ENCODE data around the gene C16orf74. TPM values are rescaled to one million over a fixed set of nuclear protein-coding genes. Genes with fewer than 3 reads are reported as not detected.

The C16orf74 gene
- total RNA-seq, 2 donors from 2014 or later = 4.6 to 7.2 TPM

- H3K9me3 ChIP-seq (ENCODE audit: control insufficient read depth, low read length, poor library complexity, severe bottlenecking) = no peaks in the 10 kb centered on the region
- peaks cover 7% of the 10 kb centered on the region for H3K4me1 Mint-ChIP-seq
- ATAC-seq = no peak
- H3K27me3 Mint-ChIP-seq = peaks cover 17% of the 10 kb centered on the region
- no peaks in the 10 kb centered on the region for H3K36me3 Mint-ChIP-seq (ENCODE audit: low read depth)
- H3K27ac Mint-ChIP-seq = no peak overlapping the region
- DNase-seq = no peak
- H3K4me3 Mint-ChIP-seq = no peak overlapping the region
These were observed 34.7 kb downstream of the C16orf74 start for GRCh38 chr16:85716022-85716679.

GRCh38 chr16:85715169-85716021 is 35.5 kb downstream of the C16orf74 start:
- no peak overlapping the region for H3K4me3 Mint-ChIP-seq
- ATAC-seq (no peak), DNase-seq (no peak)
- no peaks in the 10 kb centered on the region for H3K9me3 ChIP-seq (ENCODE audit: control insufficient read depth, low read length, poor library complexity, severe bottlenecking)
- H3K4me1 Mint-ChIP-seq = peaks cover 4% of the 10 kb centered on the region
- no peaks in the 10 kb centered on the region for H3K36me3 Mint-ChIP-seq (ENCODE audit: low read depth)
- H3K27ac Mint-ChIP-seq = no peak overlapping the region
- peaks cover 17% of the 10 kb centered on the region for H3K27me3 Mint-ChIP-seq

DNA sequence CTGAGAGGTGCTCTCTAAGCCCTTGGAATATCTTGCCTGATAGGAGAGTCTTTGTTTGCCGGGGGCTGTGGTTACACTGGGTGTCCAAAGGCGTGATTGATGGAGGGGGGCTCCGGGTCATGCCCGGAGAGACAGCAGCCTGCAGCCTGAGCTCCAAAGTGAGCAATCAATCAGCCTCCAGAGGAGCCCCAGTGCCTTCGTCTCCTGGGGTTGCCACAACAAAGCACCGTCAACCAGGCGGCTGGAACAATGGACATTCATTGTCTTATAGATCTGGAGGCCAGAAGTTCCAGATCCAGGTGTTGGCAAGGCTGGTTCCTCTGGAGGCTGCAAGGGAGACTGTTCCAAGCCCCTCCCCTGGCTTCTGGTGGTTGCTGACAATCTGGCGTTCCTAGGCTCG is 38.1 kb downstream of the C16orf74 start:
- peaks cover 4% of the 10 kb centered on the region for H3K4me1 Mint-ChIP-seq
- H3K4me3 Mint-ChIP-seq = no peak overlapping the region
- no peak overlapping the region for H3K27ac Mint-ChIP-seq
- no peaks in the 10 kb centered on the region for H3K36me3 Mint-ChIP-seq (ENCODE audit: low read depth)
- no peaks in the 10 kb centered on the region for H3K9me3 ChIP-seq (ENCODE audit: control insufficient read depth, low read length, poor library complexity, severe bottlenecking)
- DNase-seq (no peak), ATAC-seq (no peak)
- peaks cover 5% of the 10 kb centered on the region for H3K27me3 Mint-ChIP-seq

- DNase-seq = no peak
- no peaks in the 10 kb centered on the region for H3K36me3 Mint-ChIP-seq (ENCODE audit: low read depth)
These were observed 38.8 kb downstream of the C16orf74 start for GRCh38 chr16:85711982-85712587.

DNA sequence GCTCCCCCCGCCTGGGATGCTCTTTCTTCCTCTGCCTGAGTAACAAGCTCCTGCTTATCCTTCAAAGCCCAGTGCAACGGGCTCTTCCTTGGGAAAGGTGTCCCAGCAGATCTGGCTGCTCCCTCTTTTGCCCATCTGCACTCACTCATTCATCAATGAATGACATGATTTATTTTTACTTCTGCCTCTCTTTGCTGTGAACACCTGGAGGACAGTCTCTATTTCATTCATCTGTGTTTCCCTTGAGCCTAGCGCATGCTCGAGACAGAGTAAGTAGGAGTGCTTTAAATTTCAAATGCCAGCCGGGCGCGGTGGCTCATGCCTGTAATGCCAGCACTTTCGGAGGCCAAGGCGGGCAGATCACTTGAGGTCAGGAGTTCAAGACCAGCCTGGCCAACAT is 40.2 kb downstream of the C16orf74 start:
- ATAC-seq = no peak
- no peaks in the 10 kb centered on the region for H3K36me3 Mint-ChIP-seq (ENCODE audit: low read depth)
- DNase-seq = no peak
- H3K4me3 Mint-ChIP-seq = no peak overlapping the region
- no peaks in the 10 kb centered on the region for H3K9me3 ChIP-seq (ENCODE audit: control insufficient read depth, low read length, poor library complexity, severe bottlenecking)
- no peak overlapping the region for H3K27ac Mint-ChIP-seq
- peaks cover 5% of the 10 kb centered on the region for H3K27me3 Mint-ChIP-seq
- peaks cover 2% of the 10 kb centered on the region for H3K4me1 Mint-ChIP-seq

More at GRCh38 chr16:85711982-85712587, 38.8 kb downstream of the C16orf74 start:
- no peaks in the 10 kb centered on the region for H3K9me3 ChIP-seq (ENCODE audit: control insufficient read depth, low read length, poor library complexity, severe bottlenecking)
- no peak for ATAC-seq
- H3K27me3 Mint-ChIP-seq = peaks cover 5% of the 10 kb centered on the region
- H3K4me3 Mint-ChIP-seq = no peak overlapping the region
- H3K4me1 Mint-ChIP-seq = peaks cover 4% of the 10 kb centered on the region
- no peak overlapping the region for H3K27ac Mint-ChIP-seq

- Mint-ChIP-seq H3K27me3 (peaks cover 5% of the 10 kb centered on the region), H3K4me1 (no peaks in the 10 kb centered on the region), H3K27ac (no peak overlapping the region), H3K4me3 (no peak overlapping the region), H3K36me3 (ENCODE audit: low read depth) (no peaks in the 10 kb centered on the region)
- ATAC-seq (no peak), DNase-seq (no peak)
- no peaks in the 10 kb centered on the region for H3K9me3 ChIP-seq (ENCODE audit: control insufficient read depth, low read length, poor library complexity, severe bottlenecking)
These were observed 40.9 kb downstream of the C16orf74 start for GRCh38 chr16:85709766-85710585.

DNA sequence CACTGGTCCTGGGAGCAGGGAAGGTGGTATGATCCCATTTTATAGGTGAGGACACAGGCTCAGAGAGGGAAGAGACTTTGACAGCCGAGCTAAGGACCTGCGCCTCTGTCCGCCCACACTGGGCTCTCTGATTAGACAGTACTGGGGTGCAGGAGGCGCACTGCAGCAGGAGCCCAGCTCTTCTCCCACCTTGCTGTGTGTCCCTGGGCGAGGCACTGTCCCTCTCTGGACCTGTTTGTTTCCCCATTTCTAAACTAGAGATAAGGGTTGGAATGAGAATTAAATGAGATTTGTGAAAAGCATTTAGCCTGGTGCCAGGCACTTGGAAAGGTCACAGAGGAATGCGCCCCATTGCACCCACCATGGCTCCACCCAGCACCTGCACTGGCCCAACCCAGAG is 42.6 kb downstream of the C16orf74 start:
- ATAC-seq = no peak
- Mint-ChIP-seq H3K27me3 (peaks cover 5% of the 10 kb centered on the region), H3K27ac (no peak overlapping the region)

DNA sequence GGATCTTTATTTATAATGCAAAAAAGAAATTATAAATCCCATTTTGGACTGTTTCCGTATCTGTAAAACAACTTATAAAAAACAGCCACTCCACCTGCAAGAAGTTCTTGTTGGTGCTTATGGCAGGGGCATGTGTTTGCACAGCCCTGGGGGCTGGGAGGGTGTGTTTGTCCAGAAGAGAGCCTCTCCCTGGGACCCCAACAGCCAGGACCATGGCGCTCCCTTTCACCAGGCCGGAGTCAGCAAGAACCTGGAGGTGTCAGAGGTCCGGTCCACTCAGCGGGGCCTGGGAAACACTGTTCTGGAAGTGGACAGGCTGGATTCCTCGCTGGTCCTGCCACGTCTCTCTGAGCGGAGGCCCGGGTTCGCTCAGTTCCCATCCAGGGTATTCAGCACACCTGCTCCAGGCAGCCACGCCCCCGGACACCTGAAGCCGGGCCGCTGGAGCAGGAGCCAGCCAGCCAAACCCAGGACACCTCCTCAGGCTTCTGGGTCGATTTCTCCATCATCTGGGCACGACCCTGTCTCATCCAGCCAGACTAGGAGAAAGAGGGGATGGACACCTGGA is 43.3 kb downstream of the C16orf74 start:
- no peaks in the 10 kb centered on the region for H3K4me1 Mint-ChIP-seq
- H3K9me3 ChIP-seq (ENCODE audit: control insufficient read depth, low read length, poor library complexity, severe bottlenecking) = no peaks in the 10 kb centered on the region
- no peak overlapping the region for H3K27ac Mint-ChIP-seq
- peaks cover 1% of the 10 kb centered on the region for H3K27me3 Mint-ChIP-seq
- ATAC-seq (no peak), DNase-seq (no peak)
- H3K4me3 Mint-ChIP-seq = no peak overlapping the region
- no peaks in the 10 kb centered on the region for H3K36me3 Mint-ChIP-seq (ENCODE audit: low read depth)

More for the DNA sequence above, 42.6 kb downstream of the C16orf74 start:
- DNase-seq = no peak
- H3K4me3 Mint-ChIP-seq = no peak overlapping the region
- no peaks in the 10 kb centered on the region for H3K36me3 Mint-ChIP-seq (ENCODE audit: low read depth)
- H3K4me1 Mint-ChIP-seq = no peaks in the 10 kb centered on the region
- no peaks in the 10 kb centered on the region for H3K9me3 ChIP-seq (ENCODE audit: control insufficient read depth, low read length, poor library complexity, severe bottlenecking)

DNA sequence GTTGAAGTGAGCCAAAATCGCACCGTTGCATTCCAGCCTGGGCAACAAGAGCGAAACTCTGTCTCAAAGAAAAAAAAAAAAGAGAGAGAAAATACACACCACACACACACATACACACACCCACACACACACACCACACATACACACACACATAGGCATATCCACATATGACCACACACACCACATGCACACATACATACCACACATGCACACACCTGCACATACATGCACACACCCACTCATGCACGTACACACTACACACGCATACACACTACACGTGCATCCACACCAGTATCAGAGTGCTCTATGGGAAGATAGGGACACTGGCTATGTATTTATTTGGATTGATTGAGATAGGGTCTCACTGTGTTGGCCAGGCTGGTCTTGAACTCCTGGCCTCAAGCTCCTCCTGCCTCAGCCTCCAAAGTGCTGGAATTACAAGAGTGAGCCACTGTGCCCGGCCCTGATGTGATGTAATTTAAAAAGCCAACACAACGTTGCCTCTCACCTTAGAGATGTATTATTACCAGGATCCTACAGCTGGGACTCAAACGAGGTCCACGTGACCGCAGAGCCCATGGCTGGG is 44.4 kb downstream of the C16orf74 start:
- no peak overlapping the region for H3K27ac Mint-ChIP-seq
- no peaks in the 10 kb centered on the region for H3K9me3 ChIP-seq (ENCODE audit: control insufficient read depth, low read length, poor library complexity, severe bottlenecking)
- H3K27me3 Mint-ChIP-seq = no peaks in the 10 kb centered on the region
- no peak for DNase-seq
- no peaks in the 10 kb centered on the region for H3K4me1 Mint-ChIP-seq
- H3K4me3 Mint-ChIP-seq = no peak overlapping the region
- no peak for ATAC-seq
- no peaks in the 10 kb centered on the region for H3K36me3 Mint-ChIP-seq (ENCODE audit: low read depth)

DNA sequence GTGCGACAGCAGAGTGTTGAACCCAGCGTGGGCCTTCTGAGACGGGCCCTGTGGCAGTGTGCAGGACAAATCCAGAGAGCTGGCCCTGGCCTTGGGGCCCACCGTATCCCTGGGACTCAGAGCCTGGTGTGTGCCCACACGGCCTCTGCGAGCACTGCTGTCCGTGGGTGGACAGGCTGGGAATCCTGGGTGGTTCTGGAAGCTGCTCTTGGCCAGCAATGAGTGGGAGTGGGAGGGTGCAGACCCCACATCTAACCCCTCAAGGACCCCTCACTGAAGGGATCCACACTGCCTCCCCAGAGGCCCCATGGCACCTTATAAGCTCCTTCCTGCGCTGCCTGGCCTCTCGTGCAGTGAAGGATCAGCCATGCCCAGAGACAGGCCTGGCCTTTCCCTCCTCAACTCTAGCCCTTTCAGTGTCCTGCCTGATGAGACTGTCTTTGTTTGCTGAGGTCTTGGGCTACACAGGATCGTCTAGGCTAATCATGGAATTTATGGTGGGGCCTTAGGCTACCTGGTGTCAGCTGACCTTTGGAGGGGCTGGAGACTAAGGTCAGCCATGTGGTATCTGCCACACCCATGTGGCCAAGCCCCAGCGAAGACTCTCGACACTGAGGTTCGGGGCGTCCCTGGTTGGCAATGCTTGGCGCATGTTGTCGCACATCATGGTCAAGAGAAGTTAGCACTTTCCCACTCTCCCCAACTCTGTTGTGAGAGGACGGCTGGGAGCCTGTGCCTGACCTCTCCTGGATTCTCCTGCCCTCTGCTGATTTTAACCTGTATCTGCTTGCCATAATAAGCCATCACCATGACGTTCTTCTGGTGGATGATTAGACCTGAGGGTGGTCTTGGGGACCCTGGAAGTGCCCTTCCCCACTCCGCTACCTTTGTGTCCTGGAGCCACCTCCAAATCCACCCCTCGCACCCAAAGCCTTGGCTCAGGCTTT is 45.7 kb downstream of the C16orf74 start:
- Mint-ChIP-seq H3K4me3 (no peak overlapping the region), H3K27me3 (no peaks in the 10 kb centered on the region), H3K36me3 (ENCODE audit: low read depth) (no peaks in the 10 kb centered on the region), H3K4me1 (no peaks in the 10 kb centered on the region), H3K27ac (no peak overlapping the region)
- ATAC-seq (no peak), DNase-seq (no peak)
- no peaks in the 10 kb centered on the region for H3K9me3 ChIP-seq (ENCODE audit: control insufficient read depth, low read length, poor library complexity, severe bottlenecking)

DNA sequence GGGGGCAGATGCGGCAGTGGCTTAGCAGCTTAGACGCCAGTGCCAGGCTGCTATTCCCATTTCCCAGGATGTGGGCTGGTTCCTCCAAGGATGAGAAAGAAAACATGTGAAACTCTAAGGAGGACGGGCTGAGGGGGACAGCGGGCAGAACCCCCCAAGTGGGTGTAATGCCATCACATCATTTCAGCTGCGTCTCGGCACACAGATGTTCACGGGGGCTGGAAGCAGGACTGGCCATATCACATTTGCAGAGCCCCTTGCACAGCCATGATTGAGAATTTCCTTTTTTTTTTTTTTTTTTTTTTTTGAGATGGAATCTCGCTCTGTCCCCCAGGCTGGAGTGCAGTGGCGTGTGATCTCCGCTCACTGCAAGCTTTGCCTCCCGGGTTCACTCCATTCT is 46.9 kb downstream of the C16orf74 start:
- no peaks in the 10 kb centered on the region for H3K9me3 ChIP-seq (ENCODE audit: control insufficient read depth, low read length, poor library complexity, severe bottlenecking)
- Mint-ChIP-seq H3K27me3 (no peaks in the 10 kb centered on the region), H3K4me1 (no peaks in the 10 kb centered on the region), H3K36me3 (ENCODE audit: low read depth) (no peaks in the 10 kb centered on the region), H3K27ac (no peak overlapping the region), H3K4me3 (no peak overlapping the region)
- DNase-seq (no peak), ATAC-seq (no peak)

DNA sequence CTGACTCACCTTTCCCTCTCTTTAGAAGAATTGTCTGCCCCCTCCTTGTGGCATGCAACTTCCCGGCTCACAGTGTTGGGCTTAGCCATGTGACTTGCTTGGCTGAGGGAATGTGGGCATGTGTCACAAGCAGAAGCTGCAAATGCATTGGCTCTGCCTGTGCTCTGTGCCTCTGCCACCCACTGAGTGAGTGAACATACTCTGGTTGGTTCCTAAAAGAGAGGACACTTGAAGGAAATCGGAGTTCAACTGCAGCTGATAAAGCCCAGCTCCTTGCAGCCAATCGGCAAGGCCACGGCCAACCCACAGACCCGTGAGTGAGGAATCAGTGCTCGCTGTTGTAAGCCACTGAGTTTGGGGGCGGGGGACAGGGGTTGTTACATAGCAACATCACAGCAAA is 51.3 kb downstream of the C16orf74 start:
- Mint-ChIP-seq H3K4me1 (no peaks in the 10 kb centered on the region), H3K36me3 (ENCODE audit: low read depth) (no peaks in the 10 kb centered on the region), H3K4me3 (no peak overlapping the region), H3K27ac (no peak overlapping the region), H3K27me3 (peaks cover 19% of the 10 kb centered on the region)
- H3K9me3 ChIP-seq (ENCODE audit: control insufficient read depth, low read length, poor library complexity, severe bottlenecking) = no peaks in the 10 kb centered on the region
- DNase-seq = no peak
- no peak for ATAC-seq

All from T-helper 17 cell (primary cell).